HG03521 (cell line): ENCODE data around the gene GLIS1.
"Not testable (repeated sequence)": the region's sequence is repeated elsewhere in the genome, so short reads cannot be mapped to it uniquely, and the experiment has no call there.

ENCODE experiments used
- ATAC-seq: cut with Tn5 transposase; IDR thresholded peaks from one replicate; pipeline ENCODE4 v1.9.1; 2021; ENCODE audit warnings: mild to moderate bottlenecking, moderate library complexity; ENCODE audit not compliant: unreplicated experiment

GLIS1 gene

GRCh38 chr1:53739109-53739681 lies at the start of gene GLIS1:
TSS of gene GLIS1 (minus strand) at chr1:53739164. CDS start at chr1:53738064, 1,100 bp downstream.
- peak; percentile 92 for ATAC-seq

GRCh38 chr1:53787655-53788054 lies 48.7 kb upstream of the GLIS1 start:
- no peak for ATAC-seq

GRCh38 chr1:53783056-53783455 lies 44.1 kb upstream of the GLIS1 start:
- ATAC-seq = no peak

- ATAC-seq = no peak
Measured at GRCh38 chr1:53781654-53782053, 42.7 kb upstream of the GLIS1 start.

GRCh38 chr1:53777272-53777671 lies 38.3 kb upstream of the GLIS1 start:
- no peak for ATAC-seq

- no peak for ATAC-seq
Measured at GRCh38 chr1:53771648-53772047, 32.7 kb upstream of the GLIS1 start.

DNA sequence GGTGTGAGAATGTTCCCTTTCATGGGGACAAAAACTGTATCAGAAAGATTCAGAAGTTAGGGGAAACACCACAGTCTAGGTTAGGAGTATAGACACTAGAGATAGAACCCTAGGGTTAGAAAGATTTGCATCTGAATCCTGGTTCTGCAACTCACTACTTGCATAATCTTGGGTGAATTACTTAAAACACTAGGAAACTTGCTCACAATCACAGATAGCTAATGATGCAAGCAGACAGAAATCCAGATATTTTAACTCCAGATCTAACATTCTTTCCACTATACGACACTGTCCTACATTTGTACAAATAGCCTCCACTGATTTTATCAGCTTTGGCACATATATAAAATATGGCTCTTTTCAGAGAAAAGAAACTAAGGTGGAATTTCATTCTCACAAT lies 30.8 kb upstream of the GLIS1 start:
- no peak for ATAC-seq

DNA sequence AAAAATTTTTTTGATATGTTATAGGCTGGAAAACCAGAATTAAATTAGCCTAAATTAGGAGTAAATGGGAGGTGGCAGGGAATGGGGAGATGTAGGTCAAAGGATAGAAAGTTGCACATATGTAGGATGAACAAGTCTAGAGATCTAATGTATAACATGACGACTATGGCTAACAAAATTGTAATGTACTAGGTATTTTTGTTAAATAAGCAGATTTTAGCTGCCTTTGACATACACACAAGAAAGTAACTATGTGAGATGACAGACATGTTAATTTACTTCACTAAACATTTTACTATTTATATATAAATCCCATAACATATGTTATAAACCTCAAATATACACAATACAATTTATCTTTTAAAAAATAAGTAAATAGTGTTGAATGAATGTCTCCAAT lies 30.2 kb upstream of the GLIS1 start:
- no peak for ATAC-seq

DNA sequence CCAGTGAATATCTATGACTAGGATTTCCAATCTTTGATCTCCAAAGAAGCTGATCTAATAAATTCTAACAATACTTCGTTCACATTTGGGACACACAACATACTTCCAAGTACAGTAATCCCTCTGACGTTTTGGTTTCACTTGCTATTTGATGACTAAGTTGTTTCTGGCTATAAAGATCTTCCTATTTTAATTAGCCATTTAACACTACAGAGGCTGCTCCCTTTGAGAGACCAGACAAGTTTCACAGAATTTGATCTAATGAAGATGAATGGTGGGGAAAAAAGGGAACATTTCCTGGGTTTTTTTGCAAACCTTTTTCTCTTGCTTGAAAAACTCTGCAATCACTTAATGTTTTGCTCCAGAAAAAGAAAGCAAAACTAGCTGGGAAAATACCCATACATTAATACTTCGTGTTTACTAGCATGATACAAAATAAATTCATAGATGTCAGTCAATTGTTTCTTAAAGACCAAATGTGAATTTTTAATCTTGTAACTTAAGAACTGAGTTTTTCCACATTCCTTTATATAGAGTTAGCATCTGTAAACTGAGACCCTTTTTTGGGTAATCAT lies 28.0 kb upstream of the GLIS1 start:
- ATAC-seq = no peak

DNA sequence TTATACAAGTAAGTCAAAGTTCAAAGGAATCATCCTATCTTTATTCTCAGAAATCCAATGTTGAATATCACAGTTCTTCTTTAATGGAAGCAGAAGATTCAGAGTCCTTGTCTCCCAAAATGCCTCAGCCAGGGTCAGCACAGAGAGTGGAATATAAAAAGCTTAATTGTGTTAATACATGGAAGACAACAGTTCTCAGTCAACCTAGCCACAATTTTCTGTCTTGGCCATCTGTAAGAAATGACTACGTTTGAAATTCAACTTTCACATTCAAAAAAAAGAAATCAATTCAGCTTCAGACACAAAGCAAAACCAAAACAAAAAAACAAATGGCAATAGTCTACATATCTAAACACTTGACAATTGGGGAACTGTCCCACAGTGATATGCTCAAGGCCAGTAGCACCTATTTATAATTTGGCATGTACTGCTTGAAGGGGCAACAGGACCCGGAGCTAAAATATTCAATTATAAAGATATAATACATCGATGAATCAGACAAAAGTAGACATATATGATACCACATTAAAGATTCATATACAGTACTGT lies 27.3 kb upstream of the GLIS1 start:
- no peak for ATAC-seq

- ATAC-seq = no peak
Measured at GRCh38 chr1:53765657-53766056, 26.7 kb upstream of the GLIS1 start.

- no peak for ATAC-seq
Measured at GRCh38 chr1:53763911-53764310, 24.9 kb upstream of the GLIS1 start.

DNA sequence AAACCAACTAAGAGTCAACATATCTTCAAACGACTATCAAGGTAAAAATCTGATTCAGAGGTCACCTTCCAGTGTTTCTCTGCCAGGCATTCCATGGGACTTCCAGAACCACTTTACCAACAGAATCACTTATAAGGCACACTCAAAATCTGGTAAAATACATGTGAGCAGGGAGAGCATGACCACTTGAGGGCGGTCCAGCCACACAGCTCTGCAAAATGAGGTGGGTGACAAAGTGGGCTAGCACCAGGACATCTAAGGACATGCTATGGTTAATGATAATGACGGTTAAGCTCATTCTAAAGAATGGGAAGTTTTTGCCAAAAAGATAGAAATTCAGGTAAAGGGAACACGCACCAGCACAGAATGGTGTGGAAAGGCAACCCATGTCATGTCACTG lies 24.5 kb upstream of the GLIS1 start:
- ATAC-seq = no peak

- ATAC-seq = not testable (repeated sequence)
Measured at GRCh38 chr1:53760497-53760896, 21.5 kb upstream of the GLIS1 start.

- no peak for ATAC-seq
Measured at GRCh38 chr1:53755874-53756273, 16.9 kb upstream of the GLIS1 start.

DNA sequence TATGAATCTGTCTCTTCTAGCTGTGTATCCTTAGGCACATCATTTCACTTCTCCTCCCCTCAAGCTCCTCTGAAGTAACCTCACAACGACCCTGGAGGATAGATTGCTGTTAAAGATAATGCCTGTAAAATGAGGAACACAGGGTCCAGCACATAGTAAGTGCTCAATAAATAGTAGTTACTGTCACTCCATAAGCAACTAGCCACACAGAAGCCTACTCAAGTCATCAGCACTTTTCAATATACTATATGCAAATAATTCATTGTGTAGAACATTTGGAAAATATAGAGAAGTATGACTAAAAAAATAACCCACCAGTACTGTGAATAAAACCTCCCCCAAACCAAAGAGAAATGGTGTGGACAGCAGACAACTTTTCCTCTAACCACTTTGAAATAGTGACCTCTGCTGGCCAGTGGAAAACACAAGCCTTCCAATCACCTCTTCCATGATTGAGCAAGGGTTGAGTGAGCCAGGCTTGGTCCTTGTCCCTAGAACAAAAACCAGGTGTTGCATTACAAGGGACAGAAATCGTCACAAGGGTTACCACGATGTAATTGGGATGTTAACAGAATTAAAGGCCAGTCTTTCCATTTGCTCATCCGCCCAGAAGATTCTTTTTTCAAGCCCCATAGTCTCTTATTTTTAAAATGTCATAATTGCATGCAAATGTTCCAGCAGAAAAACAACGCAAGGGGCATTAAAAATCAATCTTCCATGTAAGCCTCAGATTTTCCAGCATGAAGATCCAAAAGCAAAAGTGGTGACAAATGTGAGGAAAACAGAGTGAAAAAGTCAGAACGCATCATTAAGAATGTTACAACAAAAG lies 15.7 kb upstream of the GLIS1 start:
- no peak for ATAC-seq

- ATAC-seq = no peak
Measured at GRCh38 chr1:53752281-53752680, 13.3 kb upstream of the GLIS1 start.

- ATAC-seq = no peak
Measured at GRCh38 chr1:53747841-53748240, 8.9 kb upstream of the GLIS1 start.

DNA sequence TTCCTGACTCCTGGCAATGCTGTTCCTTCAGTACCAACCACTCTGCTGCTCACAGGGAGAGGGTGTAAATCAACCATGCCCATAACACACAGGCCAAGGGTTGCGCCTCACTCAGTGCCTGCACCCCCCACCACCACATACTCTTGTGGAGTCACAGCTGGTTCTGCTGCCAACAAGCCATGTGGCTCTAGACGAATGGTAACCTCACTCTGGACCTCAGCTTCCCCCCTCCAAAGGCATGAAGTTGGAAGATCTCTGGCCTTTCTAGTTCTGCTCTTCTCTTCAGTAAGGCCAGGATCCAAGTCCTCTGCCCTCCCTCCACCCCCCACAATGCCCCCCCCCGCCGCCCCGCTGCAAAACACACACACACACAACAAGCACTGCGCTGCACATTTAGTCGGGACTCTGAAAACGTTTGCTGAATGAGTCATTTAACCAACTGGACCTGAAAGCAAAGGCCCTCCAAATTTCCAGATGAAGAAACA lies 1.7 kb upstream of the GLIS1 start:
- ATAC-seq = no peak

DNA sequence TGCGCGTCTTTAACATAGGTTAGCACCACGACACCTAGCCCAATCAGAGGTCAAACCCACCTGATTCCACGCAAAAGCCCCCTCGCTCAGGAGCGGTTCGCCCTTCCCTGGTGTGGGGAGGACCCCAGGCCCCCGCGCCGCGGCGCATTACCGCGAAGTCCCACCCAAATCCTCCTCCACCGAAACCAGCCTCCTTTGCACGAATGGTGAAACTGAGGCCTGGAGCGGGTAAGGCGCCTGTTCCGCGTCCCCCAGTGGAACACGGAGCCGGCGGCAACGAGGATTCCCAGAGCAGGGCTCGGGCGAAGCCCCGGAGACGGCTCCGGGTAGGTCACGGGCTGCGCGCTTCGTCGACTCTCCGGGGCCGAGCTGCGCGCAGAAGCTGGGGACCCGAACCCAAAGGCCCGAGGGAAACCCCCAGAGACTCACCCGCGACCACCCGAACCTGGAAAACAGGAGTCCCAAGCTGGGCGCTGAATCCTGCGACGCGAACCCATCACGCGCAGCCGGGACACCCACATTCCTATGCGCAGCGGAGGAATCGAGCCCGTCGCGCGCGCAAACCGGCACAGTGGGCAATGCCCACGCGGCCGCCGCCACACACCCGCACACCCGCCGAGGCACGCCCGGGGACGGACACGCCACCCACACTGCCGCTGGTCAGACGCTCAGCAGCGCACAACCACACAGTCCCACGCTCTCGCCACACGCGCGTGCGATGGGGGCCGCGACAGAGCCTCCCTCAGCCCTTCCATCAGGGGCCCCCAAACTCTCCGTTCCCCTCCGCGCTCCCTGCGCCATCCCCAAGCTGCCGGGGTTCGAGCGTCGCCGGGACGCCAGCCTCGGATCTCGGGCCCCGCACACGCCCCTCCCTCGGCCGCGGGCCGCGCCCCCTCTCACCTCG lies 507 bp downstream of the GLIS1 start:
- ATAC-seq = peak; percentile 11
